ENCODE measurements around the gene CFDP1. TPM values are rescaled to one million over a fixed set of nuclear protein-coding genes. Genes with fewer than 3 reads are reported as not detected.
"Not testable (repeated sequence)": the region's sequence is repeated elsewhere in the genome, so short reads cannot be mapped to it uniquely, and the experiment has no call there.

The CFDP1 gene
- total and polyA plus RNA-seq, 2 donors (not counting 3 experiments of a cell fraction or from before 2014, with no cell fraction given): 17.8 to 53.8 TPM

DNA sequence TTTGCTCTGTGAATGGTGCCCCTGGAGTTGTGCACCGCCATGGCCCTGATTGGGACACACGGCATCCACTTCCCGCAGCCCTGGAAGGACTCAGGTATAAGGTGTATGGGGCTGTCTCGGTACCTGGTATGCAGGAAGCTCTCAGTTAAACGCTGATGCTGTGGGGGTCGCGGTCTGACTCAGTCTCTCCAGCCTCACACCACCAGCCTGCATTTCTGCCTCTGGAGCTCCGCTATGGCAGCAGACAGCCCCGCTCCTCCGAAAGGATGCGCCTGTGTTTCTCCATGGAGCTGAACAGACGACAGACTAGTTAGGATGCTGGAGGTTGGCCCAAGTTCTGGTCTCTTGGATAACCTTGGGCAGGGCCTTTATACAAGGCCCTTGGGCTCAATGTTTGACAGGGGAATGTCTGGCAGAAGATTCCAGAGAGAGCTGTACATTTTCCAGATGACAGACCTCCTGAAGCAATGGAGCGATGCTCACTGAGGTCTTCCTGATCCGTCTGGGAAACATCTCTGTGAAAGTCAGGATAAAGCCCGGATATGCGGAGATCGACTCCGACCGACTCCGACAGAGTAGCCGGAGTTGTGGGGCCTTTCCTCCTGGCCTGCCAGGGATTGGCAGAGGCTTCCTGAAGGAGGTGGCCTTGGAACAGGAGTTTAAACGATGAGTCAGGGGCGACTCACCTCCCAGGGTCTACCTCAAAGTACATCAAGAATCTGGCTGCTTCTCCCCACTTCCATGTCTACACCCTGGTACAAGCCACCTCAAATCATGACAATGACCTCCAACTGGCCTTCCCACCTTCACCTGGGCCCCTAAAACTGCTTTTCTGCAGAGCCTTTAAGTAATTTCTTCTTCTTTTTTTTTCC is 160.0 kb downstream of the CFDP1 start:
- FAIRE-seq: peak; percentile 82
- intact Hi-C loops (cut with micrococcal nuclease): loop anchor here (2.0 kb wide), 1 partner anchor 16 kb away; no protein-coding TSS in a partner anchor
- ChIA-PET CTCF (interaction anchor here (1.0 kb wide), 1 partner anchor 112 kb away, joined by 3 read pairs; no protein-coding TSS in a partner anchor), POLR2A (no interaction called here)
- H3K9ac ChIP-seq (replicated peaks; ENCODE audit: extremely low read depth, insufficient read depth, low read length): no peak overlapping the region
- peak; percentile 58 for DNase-seq (ENCODE audit: low read depth, low spot score)
- no peaks in the 10 kb centered on the region for H4K20me1 ChIP-seq (replicated peaks; ENCODE audit: control insufficient read depth, extremely low read depth, insufficient read depth, low read length)
- H3K9me3 ChIP-seq (replicated peaks; ENCODE audit: control insufficient read depth, insufficient read depth, low read length): no peaks in the 10 kb centered on the region
- no peak overlapping the region for H3K4me3 ChIP-seq (replicated peaks in 1 of 3; ENCODE audit: insufficient read depth in 1 of 3, low read depth in 1 of 3, low read length in 3 of 3)
- no peaks in the 10 kb centered on the region for H3K79me2 ChIP-seq (ENCODE audit: control insufficient read depth, insufficient read depth, low read length)
- no peak overlapping the region for H3K4me2 ChIP-seq (ENCODE audit: insufficient read depth, low read length)
- TSS peak; percentile 78 for BruUV-seq (replicated peaks)
- no peaks in the 10 kb centered on the region for H3K27me3 ChIP-seq (ENCODE audit: control insufficient read depth in 2 of 2, insufficient read depth in 2 of 2, low read length in 2 of 2)
- peaks cover 19% of the 10 kb centered on the region for H3K4me1 ChIP-seq (ENCODE audit: control insufficient read depth, extremely low read depth, insufficient read depth, low read length)
- no peak for TF ChIP-seq POLR2A (IDR thresholded peaks at IDR 0.05; ENCODE audit: low read depth, low read length)
- no peak for TF ChIP-seq EZH2 (IDR thresholded peaks at IDR 0.05; ENCODE audit: borderline replicate concordance, low read depth, low read length, severe bottlenecking)
- TF ChIP-seq, protein P1, sequence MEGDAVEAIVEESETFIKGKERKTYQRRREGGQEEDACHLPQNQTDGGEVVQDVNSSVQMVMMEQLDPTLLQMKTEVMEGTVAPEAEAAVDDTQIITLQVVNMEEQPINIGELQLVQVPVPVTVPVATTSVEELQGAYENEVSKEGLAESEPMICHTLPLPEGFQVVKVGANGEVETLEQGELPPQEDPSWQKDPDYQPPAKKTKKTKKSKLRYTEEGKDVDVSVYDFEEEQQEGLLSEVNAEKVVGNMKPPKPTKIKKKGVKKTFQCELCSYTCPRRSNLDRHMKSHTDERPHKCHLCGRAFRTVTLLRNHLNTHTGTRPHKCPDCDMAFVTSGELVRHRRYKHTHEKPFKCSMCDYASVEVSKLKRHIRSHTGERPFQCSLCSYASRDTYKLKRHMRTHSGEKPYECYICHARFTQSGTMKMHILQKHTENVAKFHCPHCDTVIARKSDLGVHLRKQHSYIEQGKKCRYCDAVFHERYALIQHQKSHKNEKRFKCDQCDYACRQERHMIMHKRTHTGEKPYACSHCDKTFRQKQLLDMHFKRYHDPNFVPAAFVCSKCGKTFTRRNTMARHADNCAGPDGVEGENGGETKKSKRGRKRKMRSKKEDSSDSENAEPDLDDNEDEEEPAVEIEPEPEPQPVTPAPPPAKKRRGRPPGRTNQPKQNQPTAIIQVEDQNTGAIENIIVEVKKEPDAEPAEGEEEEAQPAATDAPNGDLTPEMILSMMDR (IDR thresholded peaks at IDR 0.05; ENCODE audit: extremely low read depth in 1 of 2, insufficient read depth in 1 of 2, low read depth in 1 of 2, low read length in 2 of 2): no peak
- TF ChIP-seq JUN (IDR thresholded peaks at IDR 0.05; ENCODE audit: borderline replicate concordance, insufficient read depth, insufficient read length, low read depth): peak; percentile 44
- no peak for TF ChIP-seq GATA2 (IDR thresholded peaks at IDR 0.05; ENCODE audit: insufficient read depth, insufficient read length, low read depth, low read length)
- TF ChIP-seq, protein P2, sequence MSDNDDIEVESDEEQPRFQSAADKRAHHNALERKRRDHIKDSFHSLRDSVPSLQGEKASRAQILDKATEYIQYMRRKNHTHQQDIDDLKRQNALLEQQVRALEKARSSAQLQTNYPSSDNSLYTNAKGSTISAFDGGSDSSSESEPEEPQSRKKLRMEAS (IDR thresholded peaks at IDR 0.05; ENCODE audit: insufficient read depth, insufficient read length): no peak
- peak; percentile 76 for TF ChIP-seq FOS (IDR thresholded peaks at IDR 0.05; ENCODE audit: borderline replicate concordance, insufficient read depth, low read length)
- TF ChIP-seq POLR2AphosphoS5 (IDR thresholded peaks at IDR 0.05; ENCODE audit: insufficient read depth, low read depth, low read length): no peak
- peak overlapping the region; percentile 12 for H2AFZ ChIP-seq (ENCODE audit: low read depth, low read length)
- H3K9me1 ChIP-seq (replicated peaks; ENCODE audit: control insufficient read depth, extremely low read depth, insufficient read depth, low read length): no peaks in the 10 kb centered on the region
- no peaks in the 10 kb centered on the region for H3K36me3 ChIP-seq (ENCODE audit: control insufficient read depth in 2 of 2, extremely low read depth in 1 of 2, insufficient read depth in 2 of 2, low read length in 2 of 2)
- dilution Hi-C loops (cut with MboI; ENCODE audit: extremely low pct_ligation_motif_present, low sequenced_read_pairs): no loop called here
- H3K27ac ChIP-seq (ENCODE audit: insufficient read depth, low read depth, low read length): peak overlapping the region; percentile 28

DNA sequence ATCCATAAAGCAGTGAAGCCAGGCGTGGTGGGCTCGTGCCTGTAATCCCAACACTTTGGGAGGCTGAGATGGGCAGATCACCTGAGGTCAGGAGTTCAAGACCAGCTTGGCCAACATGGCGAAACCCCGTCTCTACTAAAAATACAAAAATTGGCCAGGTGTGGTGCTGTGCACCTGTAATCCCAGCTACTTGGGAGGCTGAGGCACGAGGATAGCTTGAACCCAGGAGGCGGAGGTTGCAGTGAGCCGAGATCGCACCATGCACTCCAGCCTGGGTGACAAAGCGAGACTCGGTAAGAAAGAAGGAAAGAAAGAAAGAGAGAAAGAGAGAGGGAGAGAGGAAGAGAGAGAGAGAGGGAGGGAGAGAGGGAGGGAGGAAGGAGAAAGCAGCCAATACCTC is 160.7 kb downstream of the CFDP1 start:
- H3K4me3 ChIP-seq (replicated peaks in 1 of 3; ENCODE audit: insufficient read depth in 1 of 3, low read depth in 1 of 3, low read length in 3 of 3); H3K27ac ChIP-seq (ENCODE audit: insufficient read depth, low read depth, low read length); H3K79me2 ChIP-seq (ENCODE audit: control insufficient read depth, insufficient read depth, low read length); BruUV-seq (replicated peaks); DNase-seq (ENCODE audit: low read depth, low spot score); H3K4me2 ChIP-seq (ENCODE audit: insufficient read depth, low read length); H3K36me3 ChIP-seq (ENCODE audit: control insufficient read depth in 2 of 2, extremely low read depth in 1 of 2, insufficient read depth in 2 of 2, low read length in 2 of 2); H3K9me1 ChIP-seq (replicated peaks; ENCODE audit: control insufficient read depth, extremely low read depth, insufficient read depth, low read length); dilution Hi-C loops (cut with MboI; ENCODE audit: extremely low pct_ligation_motif_present, low sequenced_read_pairs); H2AFZ ChIP-seq (ENCODE audit: low read depth, low read length); H4K20me1 ChIP-seq (replicated peaks; ENCODE audit: control insufficient read depth, extremely low read depth, insufficient read depth, low read length); H3K9me3 ChIP-seq (replicated peaks; ENCODE audit: control insufficient read depth, insufficient read depth, low read length); H3K9ac ChIP-seq (replicated peaks; ENCODE audit: extremely low read depth, insufficient read depth, low read length); H3K27me3 ChIP-seq (ENCODE audit: control insufficient read depth in 2 of 2, insufficient read depth in 2 of 2, low read length in 2 of 2); FAIRE-seq; POLR2A ChIA-PET: not testable (repeated sequence)
- peaks cover 22% of the 10 kb centered on the region for H3K4me1 ChIP-seq (ENCODE audit: control insufficient read depth, extremely low read depth, insufficient read depth, low read length)
- intact Hi-C loops (cut with micrococcal nuclease): loop anchor here (2.0 kb wide), 1 partner anchor 16 kb away; no protein-coding TSS in a partner anchor
- CTCF ChIA-PET: interaction anchor here (1.0 to 1.3 kb wide), 2 partner anchors 11 to 113 kb away, joined by 3 to 6 read pairs; no protein-coding TSS in a partner anchor
